Measurements from ENCODE around the gene PHC2. TPM values are rescaled to one million over a fixed set of nuclear protein-coding genes. Genes with fewer than 3 reads are reported as not detected.

Gene PHC2
- total and polyA plus RNA-seq, 9 of the 15 experiments (the other 6 are each of a cell fraction or from before 2014, with no cell fraction given): 3.1 to 67.6 (median 34.6) TPM

GRCh38 chr1:33433509-33434362, 2.8 kb upstream of the PHC2 start (continued):
- no peak for TF ChIP-seq ZNF311 (CRISPR knock-in tag; IDR thresholded peaks at IDR 0.05)
- peak; percentile 30 to 61; a peak in 2 of 4 replicates for TF ChIP-seq TRIM24 (IDR thresholded peaks at IDR 0.05)
- 0 out of 2 replicates have a peak, but pooled peaks have one; percentile 50 for TF ChIP-seq SMARCC2 (IDR thresholded peaks at IDR 0.05; ENCODE audit: low read depth)
- peak; percentile 94 for TF ChIP-seq JUN (IDR thresholded peaks at IDR 0.05; ENCODE audit: borderline replicate concordance, low read depth, low read length)
- no peak for TF ChIP-seq JUN (CRISPR knock-in tag; IDR thresholded peaks at IDR 0.05; ENCODE audit: borderline replicate concordance)
- TF ChIP-seq ZNF512 (tag; IDR thresholded peaks at IDR 0.05): no peak
- TF ChIP-seq PKNOX1 (IDR thresholded peaks at IDR 0.05): peak; percentile 39; the same call in 1 of the 2 replicates
- no peak for TF ChIP-seq XRCC4 (IDR thresholded peaks at IDR 0.05; ENCODE audit: extremely low read depth, insufficient read depth, insufficient read length)
- TF ChIP-seq ZNF232 (CRISPR knock-in tag; IDR thresholded peaks at IDR 0.05): no peak
- peak; percentile 25 for TF ChIP-seq CBFA2T3 (IDR thresholded peaks at IDR 0.05)
- TF ChIP-seq KDM1A (IDR thresholded peaks at IDR 0.05): 0 out of 4 replicates have a peak, but pooled peaks of 1 of the 2 experiments have one; percentile 23
- no peak for TF ChIP-seq ZFP36 (IDR thresholded peaks at IDR 0.05; ENCODE audit: low read depth, low read length, partially characterized antibody)
- peak; percentile 28 for TF ChIP-seq FOS (IDR thresholded peaks at IDR 0.05; ENCODE audit: extremely low read depth, insufficient read length)
- TF ChIP-seq SMARCA4 (IDR thresholded peaks at IDR 0.05): peak; percentile 77
- TF ChIP-seq XRCC5 (IDR thresholded peaks at IDR 0.05; ENCODE audit: low read depth, low read length): no peak
- TF ChIP-seq CEBPB (tag; IDR thresholded peaks at IDR 0.05): peak; percentile 91
- no peak; the same call in 1 of the 2 replicates for TF ChIP-seq RNF2 (IDR thresholded peaks at IDR 0.05)
- no peak for TF ChIP-seq RBM22 (IDR thresholded peaks at IDR 0.05; ENCODE audit: low read depth, low read length, poor library complexity, severe bottlenecking)
- no peak for TF ChIP-seq TGIF2 (CRISPR knock-in tag; IDR thresholded peaks at IDR 0.05)
- peak; percentile 79 for TF ChIP-seq VEZF1 (CRISPR knock-in tag; IDR thresholded peaks at IDR 0.05)
- TF ChIP-seq ARID1B (IDR thresholded peaks at IDR 0.05): peak; percentile 76
- TF ChIP-seq GTF2F1 (IDR thresholded peaks at IDR 0.05; ENCODE audit: low read depth, low read length): no peak
- TF ChIP-seq SMAD3 (CRISPR knock-in tag; conservative IDR thresholded peaks at IDR 0.05): no peak
- no peak for TF ChIP-seq RNF219 (CRISPR knock-in tag; IDR thresholded peaks at IDR 0.05)

Measured in K562 (cell line).